Nephron (organoid): ENCODE results near the gene STK4.
A peak's percentile ranks its signal among the peaks of the same experiment; 100 is the strongest.

Source experiments
- H3K27ac Mint-ChIP-seq, 3 experiments: 2 replicates each; pipeline ENCODE4 v1.8.0; 2020; ENCODE audit warnings: mixed read lengths in 3 of 3, mild to moderate bottlenecking in 2 of 3, moderate library complexity in 1 of 3
- H3K27me3 Mint-ChIP-seq: 2 replicates; pipeline ENCODE4 v1.8.0; 2021; ENCODE audit warnings: low read depth, mild to moderate bottlenecking, moderate library complexity, mixed read lengths
- H3K36me3 Mint-ChIP-seq: 2 replicates; pipeline ENCODE4 v1.8.0; 2020; ENCODE audit warnings: low read depth, mixed read lengths
- H3K4me1 Mint-ChIP-seq: 2 replicates; pipeline ENCODE4 v1.8.0; 2020; ENCODE audit warnings: mixed read lengths
- H3K4me3 Mint-ChIP-seq, 3 experiments: 2 replicates each; pipeline ENCODE4 v1.8.0; 2020; ENCODE audit warnings: mild to moderate bottlenecking in 3 of 3, mixed read lengths in 3 of 3, moderate library complexity in 2 of 3
- H3K9me3 Mint-ChIP-seq: 2 replicates; pipeline ENCODE4 v1.8.0; 2020; ENCODE audit warnings: mixed read lengths
- CTCF ChIP-seq, 3 experiments: fragments of 200-600 bp; sonication (generic); IDR thresholded peaks; one replicate each; pipeline ENCODE4 v1.5.0; 2021; ENCODE audit warnings: antibody characterized with exemption in 3 of 3; ENCODE audit not compliant: unreplicated experiment in 3 of 3

STK4 gene

GRCh38 chr20:44955270-44955669, 11.0 kb upstream of the STK4 start:
- TF ChIP-seq CTCF (IDR thresholded peaks at IDR 0.05; ENCODE audit: unreplicated experiment in 3 of 3): no peak
- Mint-ChIP-seq H3K36me3 (peaks cover 63% of the 10 kb centered on the region), H3K4me3 (no peak overlapping the region), H3K4me1 (peaks cover 20% of the 10 kb centered on the region), H3K27ac (no peak overlapping the region), H3K9me3 (no peaks in the 10 kb centered on the region), H3K27me3 (no peaks in the 10 kb centered on the region)

- TF ChIP-seq CTCF (IDR thresholded peaks at IDR 0.05; ENCODE audit: unreplicated experiment in 3 of 3): no peak
- H3K9me3 Mint-ChIP-seq: no peaks in the 10 kb centered on the region
- peaks cover 55% of the 10 kb centered on the region for H3K36me3 Mint-ChIP-seq
- peaks cover 25% of the 10 kb centered on the region for H3K4me1 Mint-ChIP-seq
- H3K27ac Mint-ChIP-seq: no peak overlapping the region
- H3K27me3 Mint-ChIP-seq: no peaks in the 10 kb centered on the region
- no peak overlapping the region for H3K4me3 Mint-ChIP-seq
These were observed 9.9 kb upstream of the STK4 start for GRCh38 chr20:44956410-44956809.

- Mint-ChIP-seq H3K9me3 (no peaks in the 10 kb centered on the region), H3K36me3 (peaks cover 37% of the 10 kb centered on the region), H3K4me3 (peak overlapping the region; percentile 91 to 97 (median 92)), H3K27ac (no peak overlapping the region), H3K27me3 (no peaks in the 10 kb centered on the region), H3K4me1 (peaks cover 25% of the 10 kb centered on the region)
- TF ChIP-seq CTCF (IDR thresholded peaks at IDR 0.05; ENCODE audit: unreplicated experiment in 3 of 3): no peak
These were observed 8.0 kb upstream of the STK4 start for GRCh38 chr20:44958276-44958675.

GRCh38 chr20:44959082-44959637, 7.2 kb upstream of the STK4 start:
- no peaks in the 10 kb centered on the region for H3K9me3 Mint-ChIP-seq
- H3K27me3 Mint-ChIP-seq: no peaks in the 10 kb centered on the region
- peak overlapping the region; percentile 91 to 97 (median 92) for H3K4me3 Mint-ChIP-seq
- TF ChIP-seq CTCF (IDR thresholded peaks at IDR 0.05; ENCODE audit: unreplicated experiment in 3 of 3): no peak
- H3K4me1 Mint-ChIP-seq: peaks cover 25% of the 10 kb centered on the region
- peak overlapping the region; percentile 12 to 86 (median 77) for H3K27ac Mint-ChIP-seq
- peaks cover 28% of the 10 kb centered on the region for H3K36me3 Mint-ChIP-seq

- Mint-ChIP-seq H3K36me3 (peaks cover 25% of the 10 kb centered on the region), H3K4me1 (peaks cover 25% of the 10 kb centered on the region), H3K4me3 (peak overlapping the region; percentile 91 to 97 (median 92)), H3K27ac (peak overlapping the region; percentile 12 to 86 (median 77)), H3K27me3 (no peaks in the 10 kb centered on the region), H3K9me3 (no peaks in the 10 kb centered on the region)
- no peak for TF ChIP-seq CTCF (IDR thresholded peaks at IDR 0.05; ENCODE audit: unreplicated experiment in 3 of 3)
These were observed 6.6 kb upstream of the STK4 start for GRCh38 chr20:44959638-44960102.
